Heart left ventricle (tissue), 16 donors: ENCODE measurements around the gene PALM. TPM values are rescaled to one million over a fixed set of nuclear protein-coding genes. Genes with fewer than 3 reads are reported as not detected.
A peak's percentile ranks its signal among the peaks of the same experiment; 100 is the strongest.

Experiments
- ATAC-seq, 4 donors: fragments of 200-7000 bp; cut with Tn5 transposase; one replicate each; pipeline ENCODE4 v1.9.1; 2020 to 2022; ENCODE audit warnings: moderate library complexity in 4 of 4, mild to moderate bottlenecking in 3 of 4, moderate number of reproducible peaks in 1 of 4
- DNase-seq, 5 donors: peaks; one replicate each; pipeline ENCODE4 v3.0.0-alpha.2; 2020
- H3K27ac ChIP-seq, 12 donors: fragments of 200-600 bp; sonication (generic) in 4 of 12; one replicate each; pipeline versions ENCODE4 v1.5.0 to v1.8.0; 2016 to 2022; ENCODE audit warnings: mild to moderate bottlenecking in 2 of 12
- H3K27me3 ChIP-seq, 9 donors: fragments of 200-600 bp; sonication (generic) in 2 of 9; one replicate each; pipeline versions ENCODE4 v1.5.1 to v1.8.0; 2016 to 2022; ENCODE audit warnings: mild to moderate bottlenecking in 3 of 9
- H3K36me3 ChIP-seq, 9 donors: fragments of 200-600 bp; sonication (generic) in 2 of 9; one replicate each; pipeline versions ENCODE4 v1.5.0 to v1.8.0; 2018 to 2022; ENCODE audit warnings: mild to moderate bottlenecking in 2 of 9
- H3K4me1 ChIP-seq, 12 donors: fragments of 200-600 bp; sonication (generic) in 4 of 12; one replicate each; pipeline versions ENCODE4 v1.5.0 to v1.8.0; 2016 to 2022; ENCODE audit warnings: mild to moderate bottlenecking in 3 of 12
- H3K4me3 ChIP-seq, 12 donors: fragments of 200-600 bp; sonication (generic) in 4 of 12; one replicate each; pipeline versions ENCODE4 v1.5.0 to v1.8.0; 2017 to 2022; ENCODE audit warnings: mild to moderate bottlenecking in 9 of 12, moderate library complexity in 4 of 12
- H3K9me3 ChIP-seq, 12 donors: fragments of 200-600 bp; sonication (generic) in 4 of 12; one replicate each; pipeline versions ENCODE4 v1.5.0 to v1.8.0; 2016 to 2022; ENCODE audit warnings: mild to moderate bottlenecking in 1 of 12
- POLR2A ChIP-seq, 2 donors: fragments of 450-650 bp; IDR thresholded peaks; one replicate each; pipeline ENCODE4 v1.6.1; 2017; ENCODE audit warnings: antibody characterized with exemption in 2 of 2, mild to moderate bottlenecking in 2 of 2, moderate library complexity in 2 of 2
- WGBS, 4 donors: extraction: QIAGEN DNeasy Blood & Tissue Kit in 2 of 4; methylation state at CpG; one replicate each; pipeline versions ENCODE4 v1.1.5 to v1.1.7; 2013 to 2018; 5-methylcytosine and 5-hydroxymethylcytosine counted together
- intact Hi-C, 10 donors: fragments of 100-400 bp; cut with DNase I; formaldehyde crosslinking; loops; one replicate each; pipeline versions ENCODE4 v1.11.1 to v1.14.2; 2022
- polyA plus RNA-seq, 2 donors: library from polyadenylated mRNA; stranded (reverse); fragments of 200-250 nt; gene quantifications; one replicate each; pipeline ENCODE4 v1.2.3, GENCODE V29; 2013
- total RNA-seq, 9 donors: library from RNA; depleted of rRNA in 2 of 9; stranded (reverse); fragments of >200 nt in 2 of 9; fragmentation: NEBNext Ultra II Directional in 3 of 9; extraction: Animal tissue kit (Norgen Biotek cat#: 25700) in 3 of 9; gene quantifications; one replicate each; pipeline versions ENCODE4 v1.1.0 to v1.2.4, GENCODE V29; 2016 to 2023
- TF ChIP-seq, protein P1 (sequence below), 12 donors: fragments of 200-600 bp; sonication (generic) in 4 of 12; IDR thresholded peaks; one replicate each; pipeline versions ENCODE4 v1.5.0 to v1.8.0; 2018 to 2022; ENCODE audit warnings: antibody characterized with exemption in 12 of 12, mild to moderate bottlenecking in 5 of 12
- donor health status: ischemic (EF 13 %, LVEDD 7.1; RV severe dilation, severe dysfunction).
- donor health status: healthy with polysubstance abuse.
- donor health status: DM: no; HTN: yes; CAD: no.
- donor health status: DM: no; HTN: no; CAD: no.
- donor health status: ischemic (EF 25% LVEDD 6.9; RV normal size, moderate dysfunction).
- donor health status: ischemic (EF 25% LVEDD 5.7; RV mildly dilated, moderate dysfunction).
- donor health status: healthy.
- donor health status: DM: yes; HTN: yes; CAD: no.
- donor health status: ischemic (EF 35%, LVEDD 5.7; RV mildly dilated, moderate dysfunction).
- donor health status: nonischemic (EF 11% LVEDD 7.7; RV severe dilation, severe dysfunction).
- donor health status: DM: yes; HTN: yes; CAD: no.
- donor health status: PGD.
- donor health status: ischemic (EF 29% LVEDD 5.4; RV normal size, mild dysfunction).
- donor health status: nonischemic (EF 23%, LVEDD 6.1; RV moderate dilation, normal function).

PALM gene
- total and polyA plus RNA-seq, 11 donors, result 13.5 to 42.3 (median 23.3) TPM

DNA sequence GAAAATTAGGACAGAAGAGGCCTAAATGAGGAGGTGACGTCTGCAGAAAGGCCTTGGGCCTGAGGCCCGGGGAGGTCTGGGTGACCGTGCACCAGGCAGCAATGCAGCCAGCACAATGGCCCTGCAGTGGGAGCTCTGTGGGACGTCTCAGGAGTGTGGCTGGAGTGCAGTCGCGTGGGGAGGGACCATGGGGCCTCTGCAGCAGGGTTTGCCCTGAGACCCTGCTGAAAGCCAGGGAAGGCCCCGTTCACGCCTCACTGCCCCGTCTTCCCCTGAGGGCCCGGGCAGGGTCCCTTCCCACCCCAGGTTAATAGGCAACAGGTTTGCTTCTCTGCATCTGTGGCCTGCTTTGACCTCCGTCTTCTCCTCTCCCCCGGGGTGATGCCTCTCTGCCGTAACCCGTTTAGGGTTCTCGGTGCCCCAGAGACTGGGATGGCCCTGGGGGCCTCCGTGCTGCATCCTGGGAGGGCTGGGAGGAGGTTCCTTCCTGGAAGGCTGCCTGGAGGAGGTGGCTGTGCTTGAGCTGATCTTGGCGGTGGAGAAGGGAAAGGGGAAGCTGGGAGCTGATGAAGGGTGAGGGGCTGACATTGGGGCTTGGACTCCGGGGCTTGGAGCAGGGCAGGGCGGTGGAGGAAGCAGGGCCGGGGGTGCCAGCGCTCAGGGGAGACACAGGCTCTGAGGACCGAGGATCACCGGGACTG lies 9.7 kb downstream of the PALM start:
- peaks cover 0 to 39% (median 26%) of the 10 kb centered on the region in 12 donors for H3K4me1 ChIP-seq
- no peaks in the 10 kb centered on the region for H3K36me3 ChIP-seq
- 64 to 68% (median 65%) methylated on average over 18 to 23 of the region's 23 CpGs for WGBS, 4 donors
- no peak for DNase-seq
- peaks cover 0 to 10% (median 0%) of the 10 kb centered on the region in 12 donors for H3K9me3 ChIP-seq
- peak overlapping the region in 7 of 12 donors; percentile 29 to 79 (median 43) for H3K27ac ChIP-seq
- H3K27me3 ChIP-seq, result peaks cover 0 to 20% (median 10%) of the 10 kb centered on the region in 9 donors
- ATAC-seq, result no peak
- H3K4me3 ChIP-seq, result no peak overlapping the region
- TF ChIP-seq, protein P1, sequence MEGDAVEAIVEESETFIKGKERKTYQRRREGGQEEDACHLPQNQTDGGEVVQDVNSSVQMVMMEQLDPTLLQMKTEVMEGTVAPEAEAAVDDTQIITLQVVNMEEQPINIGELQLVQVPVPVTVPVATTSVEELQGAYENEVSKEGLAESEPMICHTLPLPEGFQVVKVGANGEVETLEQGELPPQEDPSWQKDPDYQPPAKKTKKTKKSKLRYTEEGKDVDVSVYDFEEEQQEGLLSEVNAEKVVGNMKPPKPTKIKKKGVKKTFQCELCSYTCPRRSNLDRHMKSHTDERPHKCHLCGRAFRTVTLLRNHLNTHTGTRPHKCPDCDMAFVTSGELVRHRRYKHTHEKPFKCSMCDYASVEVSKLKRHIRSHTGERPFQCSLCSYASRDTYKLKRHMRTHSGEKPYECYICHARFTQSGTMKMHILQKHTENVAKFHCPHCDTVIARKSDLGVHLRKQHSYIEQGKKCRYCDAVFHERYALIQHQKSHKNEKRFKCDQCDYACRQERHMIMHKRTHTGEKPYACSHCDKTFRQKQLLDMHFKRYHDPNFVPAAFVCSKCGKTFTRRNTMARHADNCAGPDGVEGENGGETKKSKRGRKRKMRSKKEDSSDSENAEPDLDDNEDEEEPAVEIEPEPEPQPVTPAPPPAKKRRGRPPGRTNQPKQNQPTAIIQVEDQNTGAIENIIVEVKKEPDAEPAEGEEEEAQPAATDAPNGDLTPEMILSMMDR (IDR thresholded peaks at IDR 0.05), result no peak
- TF ChIP-seq POLR2A (IDR thresholded peaks at IDR 0.05), result no peak
- intact Hi-C loops, result no loop called here

- DNase-seq (peak in 3 of 5 donors; percentile 47 to 82 (median 61)), ATAC-seq (peak in 3 of 4 donors; percentile 42 to 72 (median 68))
- H3K27ac ChIP-seq, result peak overlapping the region in 10 of 12 donors; percentile 4 to 79 (median 46)
- H3K36me3 ChIP-seq, result no peaks in the 10 kb centered on the region
- 27 to 62% (median 47%) methylated on average over 24 to 54 of the region's 54 CpGs for WGBS, 4 donors
- H3K4me3 ChIP-seq, result peak overlapping the region in 4 of 12 donors; percentile 15 to 23 (median 18)
- TF ChIP-seq, protein P1 (IDR thresholded peaks at IDR 0.05), result no peak
- TF ChIP-seq POLR2A (IDR thresholded peaks at IDR 0.05), result no peak
- intact Hi-C loops, result no loop called here
- H3K4me1 ChIP-seq, result peaks cover 0 to 39% (median 26%) of the 10 kb centered on the region in 12 donors
- peaks cover 0 to 10% (median 0%) of the 10 kb centered on the region in 12 donors for H3K9me3 ChIP-seq
- H3K27me3 ChIP-seq, result peaks cover 0 to 20% (median 10%) of the 10 kb centered on the region in 9 donors
These were observed 10.3 kb downstream of the PALM start for GRCh38 chr19:718991-719512.

- DNase-seq, result no peak
- Histone ChIP-seq H3K27me3 (peaks cover 0 to 20% (median 10%) of the 10 kb centered on the region in 9 donors), H3K27ac (peak overlapping the region in 10 of 12 donors; percentile 4 to 79 (median 46)), H3K9me3 (peaks cover 0 to 10% (median 0%) of the 10 kb centered on the region in 12 donors), H3K4me3 (peak overlapping the region in 4 of 12 donors; percentile 15 to 23 (median 18)), H3K36me3 (no peaks in the 10 kb centered on the region), H3K4me1 (peaks cover 0 to 39% (median 26%) of the 10 kb centered on the region in 12 donors)
- intact Hi-C loops, result no loop called here
- peak in 1 of 4 donors; percentile 27 for ATAC-seq
- 20 to 56% (median 44%) methylated on average over 39 to 79 of the region's 79 CpGs for WGBS, 4 donors
- TF ChIP-seq POLR2A (IDR thresholded peaks at IDR 0.05), result no peak
- TF ChIP-seq, protein P1 (IDR thresholded peaks at IDR 0.05), result no peak
These were observed 11.1 kb downstream of the PALM start for GRCh38 chr19:719636-720344.
